ELF-1 (cell line): ENCODE results near the gene AP3M1.

Source experiments
- DNase-seq: peaks from one replicate; pipeline ENCODE4 v3.0.0-alpha.2; 2016; ENCODE audit warnings: low read depth, low spot score

AP3M1 gene

GRCh38 chr10:74079936-74080590 is 70.6 kb downstream of the AP3M1 start:
- no peak for DNase-seq

- DNase-seq = no peak
These were observed 71.3 kb downstream of the AP3M1 start for GRCh38 chr10:74079028-74079935.

- DNase-seq = no peak
These were observed 72.6 kb downstream of the AP3M1 start for GRCh38 chr10:74078037-74078436.

GRCh38 chr10:74077416-74077815 is 73.2 kb downstream of the AP3M1 start:
- no peak for DNase-seq

GRCh38 chr10:74076961-74077360 is 73.7 kb downstream of the AP3M1 start:
- no peak for DNase-seq

GRCh38 chr10:74075906-74076305 is 74.7 kb downstream of the AP3M1 start:
- no peak for DNase-seq

GRCh38 chr10:74072503-74072902 is 78.1 kb downstream of the AP3M1 start:
- no peak for DNase-seq

- DNase-seq = no peak
These were observed 79.5 kb downstream of the AP3M1 start for GRCh38 chr10:74071157-74071556.
